Stimulated activated CD8-positive, alpha-beta memory T cell treated with anti-CD3 and anti-CD28 coated beads, Interleukin-15, amount 100 ng/mL, for 4 hours (primary cell): ENCODE results near the gene ANP32B.
"Not testable (repeated sequence)": the region's sequence is repeated elsewhere in the genome, so short reads cannot be mapped to it uniquely, and the experiment has no call there.

Source experiments
- DNase-seq, 2 donors: peaks; one replicate each; pipeline ENCODE4 v3.0.0-alpha.2; 2020; ENCODE audit warnings: low read depth in 2 of 2

Gene ANP32B

GRCh38 chr9:97982683-97983588, at the start of gene ANP32B:
TSS of gene ANP32B (plus strand) at chr9:97983341. CDS start at chr9:97983556, 215 bp downstream.
- peak; percentile 95 to 97 for DNase-seq

DNA sequence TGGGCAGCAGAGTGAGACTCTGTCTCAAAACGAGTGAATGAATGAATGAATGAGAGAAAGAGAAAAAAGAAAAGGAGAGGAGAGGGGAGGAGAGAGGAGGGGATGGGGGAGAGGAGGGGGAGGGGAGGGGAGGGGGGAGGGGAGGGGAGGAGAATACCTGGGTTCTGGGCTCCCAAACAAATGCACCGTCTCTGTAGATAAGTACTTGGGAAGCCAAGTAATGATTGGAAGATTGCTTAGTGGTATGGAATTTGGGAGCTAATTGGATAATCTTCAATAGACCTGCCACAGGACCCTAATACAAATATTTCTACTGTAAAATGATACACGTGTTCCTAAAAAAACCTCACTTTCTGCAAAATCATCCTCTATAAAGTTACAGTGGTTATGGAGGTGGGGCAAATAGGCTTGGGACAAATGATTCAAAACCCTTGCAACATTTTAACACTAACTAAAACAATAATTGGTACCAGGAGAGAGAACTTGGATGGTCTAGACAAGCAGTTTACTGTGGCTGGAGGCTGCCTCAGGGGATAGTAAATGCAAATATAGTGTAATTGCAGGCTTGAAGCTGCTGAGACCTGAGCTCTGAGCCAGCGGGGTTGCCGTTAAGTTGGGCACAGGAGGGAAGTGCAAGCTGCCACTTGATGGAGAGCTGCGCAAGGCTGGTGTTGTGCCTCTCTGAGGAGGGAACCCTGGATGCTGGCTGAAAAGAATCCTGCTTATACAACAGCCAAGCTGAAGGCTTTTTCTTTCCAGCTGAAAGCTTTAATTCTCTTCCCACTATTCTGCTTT, 48.6 kb upstream of the ANP32B start:
- no peak for DNase-seq

DNA sequence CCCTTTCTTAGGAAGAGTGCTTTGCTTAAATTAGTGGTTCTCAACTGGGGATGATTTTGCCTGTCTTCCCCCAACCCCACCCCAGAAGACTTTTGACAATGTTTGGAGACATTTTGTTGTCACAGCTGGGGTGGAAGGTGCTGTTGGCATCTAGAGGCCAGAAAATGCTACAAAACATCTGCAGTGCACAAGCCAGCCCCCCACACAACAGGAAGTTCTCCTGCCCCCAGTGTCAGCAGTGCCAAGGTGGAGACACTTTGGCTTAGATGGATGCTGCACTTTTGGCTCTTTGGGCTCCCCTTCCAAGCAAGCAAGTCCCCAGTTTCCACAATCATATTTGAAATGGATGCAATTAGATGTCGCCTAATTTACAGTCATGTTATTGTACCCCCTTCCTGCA, 47.9 kb upstream of the ANP32B start:
- no peak for DNase-seq

GRCh38 chr9:97936998-97937397, 46.1 kb upstream of the ANP32B start:
- no peak for DNase-seq

GRCh38 chr9:97938081-97938644, 45.0 kb upstream of the ANP32B start, which contains the start of gene HEMGN:
TSS of gene HEMGN (minus strand) at chr9:97938172. CDS start at chr9:97938136, 36 bp downstream.
- peak in 1 of 2 donors; percentile 14 for DNase-seq

DNA sequence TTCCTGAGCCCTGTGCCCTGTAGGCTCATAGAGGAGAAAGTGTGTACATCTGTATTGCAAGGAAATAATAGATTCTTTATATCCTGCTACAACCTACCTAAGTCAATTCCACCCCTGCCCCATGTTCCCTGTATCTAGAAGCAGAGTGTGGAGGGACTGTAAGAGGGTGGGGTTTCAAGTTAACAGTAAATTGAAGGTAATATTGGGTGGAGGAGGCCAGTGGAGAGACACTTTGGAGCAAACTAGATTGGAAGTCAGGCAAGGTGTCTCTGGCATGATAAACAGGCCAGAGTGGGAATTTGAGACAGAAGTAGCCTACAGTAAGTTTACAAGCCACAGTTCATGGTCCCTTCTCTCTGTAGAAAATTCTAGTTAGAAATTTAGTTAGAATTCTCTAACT, 42.9 kb upstream of the ANP32B start:
- DNase-seq = no peak

DNA sequence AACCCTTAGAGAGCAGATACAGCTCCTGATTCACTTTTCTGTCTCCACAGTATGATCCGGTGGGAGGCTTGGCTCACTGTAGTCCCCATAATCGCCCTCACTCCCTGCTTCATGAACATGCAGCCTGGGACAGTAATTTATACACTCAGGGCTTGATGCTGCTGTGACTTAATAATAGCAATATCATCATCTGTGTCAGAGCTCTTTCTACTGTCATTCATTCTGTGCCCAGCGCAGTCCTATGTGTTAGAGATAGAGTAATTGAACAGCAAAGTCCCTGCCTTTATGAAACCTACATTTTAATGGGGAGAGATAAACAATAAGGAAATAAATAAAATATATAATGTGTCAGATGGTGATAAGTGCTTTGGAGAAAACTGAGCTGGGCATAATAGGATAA, 42.4 kb upstream of the ANP32B start:
- DNase-seq = no peak

GRCh38 chr9:97941323-97941722, 41.8 kb upstream of the ANP32B start:
- DNase-seq = no peak

- no peak for DNase-seq
These were observed 39.8 kb upstream of the ANP32B start for GRCh38 chr9:97943308-97943855.

DNA sequence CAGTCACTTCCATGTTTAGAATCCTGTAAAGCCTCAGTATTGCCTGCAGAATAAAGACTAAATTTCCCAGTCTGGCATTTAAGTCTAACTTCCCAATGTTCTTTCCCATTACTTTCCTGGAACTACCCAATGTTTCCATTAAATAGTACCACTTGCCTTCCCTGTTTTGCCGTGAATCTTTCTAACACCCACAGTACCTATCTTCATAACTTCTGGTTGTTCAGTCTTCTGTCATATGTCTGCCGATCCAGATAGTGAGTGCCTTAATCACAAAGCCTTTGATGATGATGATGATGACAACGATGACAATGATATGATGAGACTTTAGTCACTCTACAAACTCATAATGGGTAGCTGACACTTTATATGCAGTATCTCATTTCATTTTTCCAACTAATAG, 38.5 kb upstream of the ANP32B start:
- no peak for DNase-seq

DNA sequence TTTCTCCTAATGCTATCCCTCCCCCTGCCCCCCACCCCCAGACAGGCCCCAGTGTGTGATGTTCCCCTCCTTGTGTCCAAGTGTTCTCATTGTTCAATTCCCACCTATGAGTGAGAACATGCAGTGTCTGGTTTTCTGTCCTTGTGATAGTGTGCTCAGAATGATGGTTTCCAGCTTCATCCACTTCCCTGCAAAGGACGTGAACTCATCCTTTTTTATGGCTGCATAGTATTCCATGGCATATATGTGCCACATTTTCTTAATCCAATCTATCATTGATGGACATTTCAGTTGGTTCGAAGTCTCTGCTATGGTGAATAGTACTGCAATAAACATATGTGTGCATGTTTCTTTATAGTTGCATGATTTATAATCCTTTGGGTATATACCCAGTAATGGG, 37.7 kb upstream of the ANP32B start:
- DNase-seq = not testable (repeated sequence)

- DNase-seq = not testable (repeated sequence)
These were observed 36.0 kb upstream of the ANP32B start for GRCh38 chr9:97947094-97947493.

- DNase-seq = not testable (repeated sequence)
These were observed 32.3 kb upstream of the ANP32B start for GRCh38 chr9:97950873-97951272.

GRCh38 chr9:97954550-97954989, 28.6 kb upstream of the ANP32B start:
- peak in 1 of 2 donors; percentile 15 for DNase-seq

DNA sequence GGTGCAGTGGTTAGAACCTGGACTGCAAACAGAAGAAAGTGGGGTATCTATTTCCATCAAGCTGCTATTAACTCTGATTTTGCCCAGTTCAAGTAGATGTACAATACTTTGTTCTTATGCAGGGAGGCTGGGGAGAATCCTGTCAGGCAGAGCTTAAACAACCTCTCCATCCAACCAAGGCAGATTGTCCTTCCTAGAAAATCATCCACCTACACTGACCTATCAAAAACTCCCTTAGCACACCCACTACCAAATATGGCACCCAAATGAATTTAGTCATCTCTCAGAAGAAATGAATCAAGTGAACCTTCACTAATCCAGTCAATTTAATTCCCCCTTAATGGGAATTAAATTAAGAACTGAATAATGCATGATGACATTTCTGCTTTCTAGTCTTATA, 26.8 kb upstream of the ANP32B start:
- DNase-seq = no peak

- DNase-seq = no peak
These were observed 24.2 kb upstream of the ANP32B start for GRCh38 chr9:97958812-97959511.

- no peak for DNase-seq
These were observed 23.6 kb upstream of the ANP32B start for GRCh38 chr9:97959585-97959984.

GRCh38 chr9:97960678-97961328, 22.3 kb upstream of the ANP32B start:
- not testable (repeated sequence) for DNase-seq

- DNase-seq = no peak
These were observed 21.8 kb upstream of the ANP32B start for GRCh38 chr9:97961361-97961760.

GRCh38 chr9:97962136-97962535, 21.0 kb upstream of the ANP32B start:
- no peak for DNase-seq

- DNase-seq = no peak
These were observed 20.6 kb upstream of the ANP32B start for GRCh38 chr9:97962575-97962974.
